ENCODE results near the gene CLSTN1.
"Not testable (repeated sequence)": the region's sequence is repeated elsewhere in the genome, so short reads cannot be mapped to it uniquely, and the experiment has no call there.

The CLSTN1 gene

DNA sequence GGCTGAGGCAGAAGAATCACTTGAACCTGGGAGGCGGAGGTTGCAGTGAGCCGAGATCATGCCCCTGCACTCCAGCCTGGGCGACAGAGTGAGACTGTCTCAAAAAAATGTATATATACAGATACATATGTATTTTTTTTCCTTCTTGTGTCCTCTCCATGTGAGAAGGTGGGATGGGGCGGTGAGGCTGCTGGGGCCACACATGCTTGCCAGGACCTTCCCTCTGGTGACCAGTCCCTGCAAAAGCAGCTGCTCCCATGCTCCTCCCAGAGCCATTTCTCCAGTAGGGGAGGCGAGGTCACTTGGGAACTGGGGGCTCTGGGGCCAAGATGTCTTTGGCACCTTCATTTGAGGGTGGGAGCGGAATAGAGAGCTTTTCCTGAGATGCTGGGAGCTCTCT lies 97.4 kb downstream of the CLSTN1 start:
- no peak for DNase-seq
- intact Hi-C loops (cut with DNase I): no loop called here

DNA sequence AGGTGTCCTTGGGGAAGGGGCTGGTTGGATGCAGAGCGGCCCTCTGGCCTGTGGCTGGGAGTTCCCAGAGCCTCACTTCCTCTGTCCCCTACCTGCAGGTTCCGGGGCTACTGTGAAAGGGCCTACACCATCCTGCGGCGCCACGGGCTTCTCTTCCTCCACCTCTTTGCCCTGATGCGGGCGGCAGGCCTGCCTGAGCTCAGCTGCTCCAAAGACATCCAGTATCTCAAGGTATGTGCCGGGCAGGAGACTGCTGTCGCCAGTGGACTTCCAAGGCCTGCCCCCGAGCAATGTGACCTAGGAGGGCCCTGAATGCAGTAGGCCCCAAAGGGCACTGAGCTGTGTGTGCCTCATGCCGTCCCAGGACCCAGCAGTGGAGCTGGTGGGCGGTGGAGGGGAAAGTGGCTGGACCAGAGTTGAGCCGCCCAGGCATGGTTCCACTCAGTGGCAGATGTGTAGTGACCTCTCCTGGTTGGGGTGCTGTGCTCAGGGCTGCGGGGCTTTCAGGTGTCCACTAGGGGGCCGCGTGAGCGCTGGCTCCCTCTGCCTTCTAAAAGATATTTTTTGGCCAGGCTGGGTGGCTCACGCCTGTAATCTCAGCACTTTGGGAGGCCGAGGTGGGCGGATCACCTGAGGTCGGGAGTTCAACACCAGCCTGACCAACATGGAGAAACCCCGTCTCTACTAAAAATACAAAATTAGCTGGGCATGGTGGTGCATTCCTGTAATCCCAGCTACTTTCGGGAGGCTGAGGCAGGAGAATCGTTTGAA lies 98.9 kb downstream of the CLSTN1 start:
- intact Hi-C loops (cut with DNase I): loop anchor here (5.0 kb wide), 1 partner anchor 142 kb away; no protein-coding TSS in a partner anchor
- DNase-seq: peak in 38 of 42 donors; percentile 16 to 77 (median 50)

DNA sequence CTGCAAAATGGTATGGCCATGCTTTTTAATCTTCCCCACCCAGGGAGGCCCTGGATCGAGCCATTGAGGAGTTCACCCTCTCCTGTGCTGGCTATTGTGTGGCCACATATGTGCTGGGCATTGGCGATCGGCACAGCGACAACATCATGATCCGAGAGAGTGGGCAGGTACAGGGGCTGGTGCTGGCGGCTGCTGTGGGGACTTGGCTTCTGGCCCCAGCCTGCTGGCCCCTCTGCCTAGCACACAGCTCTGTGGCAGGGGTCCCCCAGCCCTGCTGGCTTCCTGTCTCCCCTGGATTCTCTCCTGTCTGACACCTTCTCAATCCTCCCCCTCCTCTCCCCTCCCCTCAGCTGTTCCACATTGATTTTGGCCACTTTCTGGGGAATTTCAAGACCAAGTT lies 99.8 kb downstream of the CLSTN1 start:
- intact Hi-C loops (cut with DNase I): loop anchor here (5.0 kb wide), 1 partner anchor 143 kb away; no protein-coding TSS in a partner anchor

DNA sequence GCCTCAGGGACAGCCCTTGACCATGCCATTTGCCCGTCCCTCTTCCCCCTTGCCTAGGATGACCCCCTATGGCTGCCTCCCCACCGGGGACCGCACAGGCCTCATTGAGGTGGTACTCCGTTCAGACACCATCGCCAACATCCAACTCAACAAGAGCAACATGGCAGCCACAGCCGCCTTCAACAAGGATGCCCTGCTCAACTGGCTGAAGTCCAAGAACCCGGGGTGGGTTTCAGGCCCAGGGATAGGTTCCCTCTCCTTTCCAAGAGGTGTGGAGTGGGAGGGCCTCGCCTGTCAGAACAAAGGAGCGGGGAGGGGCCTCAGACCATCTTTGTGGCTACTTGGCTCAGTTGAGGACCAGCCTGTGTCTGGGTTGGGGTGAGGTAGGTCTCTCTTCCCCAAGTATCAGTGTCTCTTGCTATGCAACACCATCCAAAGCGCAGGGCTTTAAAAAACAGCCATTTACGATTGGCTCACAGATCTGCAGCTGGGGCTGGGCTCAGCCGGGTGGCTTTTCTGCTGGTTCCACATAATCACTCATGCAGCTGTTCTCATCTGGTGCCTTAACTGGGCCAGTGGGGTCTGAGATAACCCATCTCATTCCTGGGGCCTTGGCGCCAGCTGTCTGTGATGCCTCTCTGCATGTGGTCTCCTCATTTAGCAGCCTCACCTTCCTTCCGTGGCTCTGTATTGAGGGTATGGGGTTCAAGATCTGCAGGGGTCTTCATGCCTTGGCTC lies 100.5 kb downstream of the CLSTN1 start:
- no peak for DNase-seq
- intact Hi-C loops (cut with DNase I): loop anchor here (5.0 kb wide), 1 partner anchor 144 kb away; no protein-coding TSS in a partner anchor

More for the DNA sequence above, 99.8 kb downstream of the CLSTN1 start:
- DNase-seq: no peak

DNA sequence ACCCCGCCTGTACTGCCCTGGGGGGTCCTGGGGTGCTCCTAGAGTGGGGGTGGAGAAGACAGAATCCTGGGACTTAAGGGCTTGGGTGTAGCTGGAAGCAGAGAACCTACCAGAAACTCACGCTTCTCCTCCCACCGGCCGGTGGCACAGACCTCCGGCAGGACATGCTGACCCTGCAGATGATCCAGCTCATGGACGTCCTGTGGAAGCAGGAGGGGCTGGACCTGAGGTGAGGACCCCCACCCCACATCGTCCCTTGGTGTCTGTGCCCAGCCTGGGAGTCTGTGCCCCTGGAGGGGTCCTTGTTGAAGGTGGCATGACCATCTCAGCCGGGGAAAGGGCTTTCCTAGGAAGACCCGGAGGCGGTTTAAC lies 101.4 kb downstream of the CLSTN1 start:
- intact Hi-C loops (cut with DNase I): loop anchor here (5.0 kb wide), 1 partner anchor 145 kb away; no protein-coding TSS in a partner anchor
- DNase-seq: no peak

DNA sequence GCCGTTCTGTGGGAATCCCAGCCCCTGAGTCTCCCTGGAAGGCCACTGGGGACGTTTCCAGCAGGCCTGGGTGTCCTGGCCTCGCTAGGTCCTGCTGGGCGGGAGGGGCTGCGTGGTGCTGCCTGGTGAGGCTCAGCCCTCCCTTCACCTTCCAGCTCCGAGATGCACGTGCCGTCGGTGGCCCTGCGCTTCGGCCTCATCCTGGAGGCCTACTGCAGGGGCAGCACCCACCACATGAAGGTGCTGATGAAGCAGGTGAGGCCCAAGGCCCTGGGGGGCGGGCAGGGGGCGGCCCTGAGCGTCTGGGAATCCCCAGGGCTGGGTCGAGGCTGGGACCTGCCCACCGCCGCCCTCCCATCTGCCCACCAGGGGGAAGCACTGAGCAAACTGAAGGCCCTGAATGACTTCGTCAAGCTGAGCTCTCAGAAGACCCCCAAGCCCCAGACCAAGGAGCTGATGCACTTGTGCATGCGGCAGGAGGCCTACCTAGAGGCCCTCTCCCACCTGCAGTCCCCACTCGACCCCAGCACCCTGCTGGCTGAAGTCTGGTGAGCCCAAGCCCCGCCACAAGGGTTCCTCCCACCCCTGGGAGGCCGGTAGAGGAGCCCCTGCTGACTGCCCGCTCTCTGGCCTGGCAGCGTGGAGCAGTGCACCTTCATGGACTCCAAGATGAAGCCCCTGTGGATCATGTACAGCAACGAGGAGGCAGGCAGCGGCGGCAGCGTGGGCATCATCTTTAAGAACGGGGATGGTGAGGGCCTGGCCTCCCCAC lies 102.0 kb downstream of the CLSTN1 start:
- intact Hi-C loops (cut with DNase I): loop anchor here (5.0 kb wide), 1 partner anchor 146 kb away; no protein-coding TSS in a partner anchor
- peak in 27 of 42 donors; percentile 21 to 77 (median 52) for DNase-seq

DNA sequence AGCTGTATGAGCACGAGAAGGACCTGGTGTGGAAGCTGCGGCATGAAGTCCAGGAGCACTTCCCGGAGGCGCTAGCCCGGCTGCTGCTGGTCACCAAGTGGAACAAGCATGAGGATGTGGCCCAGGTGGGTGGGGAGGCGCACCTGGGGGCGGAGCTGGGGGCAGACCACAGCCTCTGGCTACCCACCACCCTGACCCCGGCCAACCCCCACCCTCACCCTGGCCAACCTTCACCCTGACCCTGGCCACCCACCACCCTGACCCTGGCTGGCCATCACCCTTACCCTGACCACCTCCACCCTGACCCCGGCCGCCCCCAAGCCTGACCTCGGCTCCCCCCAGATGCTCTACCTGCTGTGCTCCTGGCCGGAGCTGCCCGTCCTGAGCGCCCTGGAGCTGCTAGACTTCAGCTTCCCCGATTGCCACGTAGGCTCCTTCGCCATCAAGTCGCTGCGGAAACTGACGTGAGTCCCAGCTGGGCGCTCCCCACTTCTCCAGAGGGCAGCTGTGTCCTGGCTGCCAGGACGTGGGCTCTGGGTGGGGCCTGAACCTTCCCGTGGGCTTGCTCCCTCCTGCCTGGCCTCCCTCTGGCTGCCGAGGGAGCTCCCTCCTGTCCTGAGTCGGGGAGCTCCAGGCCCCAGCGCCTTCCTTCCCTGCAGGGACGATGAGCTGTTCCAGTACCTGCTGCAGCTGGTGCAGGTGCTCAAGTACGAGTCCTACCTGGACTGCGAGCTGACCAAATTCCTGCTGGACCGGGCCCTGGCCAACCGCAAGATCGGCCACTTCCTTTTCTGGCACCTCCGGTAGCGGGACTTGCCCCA lies 102.8 kb downstream of the CLSTN1 start:
- DNase-seq: no peak
- intact Hi-C loops (cut with DNase I): loop anchor here (5.0 kb wide), 1 partner anchor 146 kb away; no protein-coding TSS in a partner anchor

DNA sequence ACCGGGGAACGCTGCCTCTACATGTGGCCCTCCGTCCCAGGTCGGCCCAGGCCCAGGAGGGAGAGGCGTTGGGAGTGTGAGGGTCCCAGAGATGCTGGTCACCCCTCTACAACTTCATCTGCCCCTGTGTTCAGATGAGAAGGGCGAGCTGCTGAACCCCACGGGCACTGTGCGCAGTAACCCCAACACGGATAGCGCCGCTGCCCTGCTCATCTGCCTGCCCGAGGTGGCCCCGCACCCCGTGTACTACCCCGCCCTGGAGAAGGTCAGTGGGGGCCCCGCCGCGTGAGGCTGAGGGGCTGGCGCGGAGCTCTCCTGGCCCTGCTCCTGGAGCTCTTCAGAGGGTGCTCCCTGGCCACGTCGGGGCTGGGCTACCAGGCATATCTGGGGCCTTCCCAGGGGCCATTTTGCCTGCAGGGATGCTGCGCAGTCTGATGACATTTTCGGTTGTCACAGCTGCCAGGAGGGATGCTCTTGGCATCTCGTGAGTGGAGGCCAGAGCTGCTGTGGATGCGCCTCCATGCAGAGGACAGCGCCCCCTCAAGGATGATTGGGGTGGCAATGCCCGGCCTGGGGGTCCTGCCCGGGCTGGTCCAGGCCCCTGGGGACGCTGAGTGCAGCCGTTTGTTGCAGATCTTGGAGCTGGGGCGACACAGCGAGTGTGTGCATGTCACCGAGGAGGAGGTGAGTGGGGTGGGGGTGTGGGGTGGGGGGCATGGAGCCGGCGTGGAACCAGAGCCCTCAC lies 103.6 kb downstream of the CLSTN1 start:
- intact Hi-C loops (cut with DNase I): loop anchor here (5.0 kb wide), 1 partner anchor 147 kb away; no protein-coding TSS in a partner anchor
- DNase-seq: no peak

DNA sequence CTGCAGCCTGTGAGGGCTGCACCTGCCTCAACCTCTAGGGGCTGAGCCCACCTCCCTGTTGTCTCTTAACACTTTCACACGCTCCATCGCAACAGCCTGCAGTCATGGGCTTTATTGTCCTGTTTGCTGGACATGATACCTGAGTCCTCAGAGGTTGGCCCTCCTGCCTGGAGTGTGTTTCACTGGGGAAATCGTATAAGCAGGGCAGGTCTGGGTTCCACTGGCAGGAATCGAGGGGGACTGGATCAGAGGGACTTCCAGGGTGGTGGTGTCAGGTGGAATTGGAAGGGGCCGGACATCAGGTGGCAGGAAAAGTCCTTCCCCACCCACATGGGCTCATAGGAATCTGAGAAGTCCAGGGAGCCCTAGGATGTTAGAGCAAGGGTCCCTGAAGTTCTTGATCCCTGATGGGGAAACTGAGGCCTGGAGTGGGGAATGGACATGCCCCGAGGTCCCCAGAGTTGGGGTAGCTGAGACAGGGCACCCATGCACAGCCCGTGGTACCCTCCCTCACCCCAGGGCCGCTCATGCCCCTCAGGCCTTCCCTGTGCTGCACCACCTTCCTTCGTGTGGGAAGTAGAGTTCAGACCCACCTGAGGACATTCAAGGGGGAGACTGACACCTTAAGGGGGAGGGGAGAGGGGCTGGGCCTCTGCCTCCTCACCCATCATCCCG lies 105.6 kb downstream of the CLSTN1 start:
- DNase-seq: no peak
- intact Hi-C loops (cut with DNase I): no loop called here

DNA sequence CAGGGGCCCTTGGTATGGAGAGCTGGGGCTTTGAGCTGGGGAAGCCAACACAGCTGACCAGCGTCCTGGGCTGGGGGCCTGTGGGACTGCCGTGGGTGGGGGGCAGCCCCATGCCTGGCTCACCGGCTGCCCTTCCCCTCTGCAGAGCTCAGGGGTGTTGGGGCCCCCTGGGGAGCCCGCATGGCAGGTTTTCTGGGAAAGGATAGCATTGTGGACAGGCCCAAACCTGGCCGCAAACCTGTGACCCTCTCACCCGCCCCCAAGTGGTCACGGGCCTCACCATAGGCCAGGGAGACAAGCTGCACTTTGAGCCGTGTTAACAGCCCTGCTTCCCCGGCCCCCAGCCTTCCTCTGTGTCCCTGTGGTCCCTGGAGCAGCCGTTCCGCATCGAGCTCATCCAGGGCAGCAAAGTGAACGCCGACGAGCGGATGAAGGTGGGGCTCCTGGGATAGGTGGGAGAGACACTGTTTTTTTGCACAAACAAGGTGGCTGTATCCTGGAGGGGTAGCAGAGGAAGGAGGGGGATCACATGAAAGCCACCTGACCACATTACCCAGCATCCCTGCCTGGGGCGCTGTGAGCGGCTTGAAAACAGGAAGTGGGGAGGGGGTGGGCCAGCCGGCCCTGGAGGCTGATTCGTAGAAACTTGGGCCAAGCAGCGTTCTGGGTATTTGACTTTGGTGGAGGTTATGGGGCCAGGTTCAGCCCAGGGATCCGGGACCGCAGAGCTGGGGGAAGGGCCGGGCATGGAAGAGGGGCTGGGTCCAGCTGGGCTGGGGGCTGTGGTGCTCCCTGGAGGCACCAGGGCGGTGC lies 106.4 kb downstream of the CLSTN1 start:
- DNase-seq: peak in 26 of 42 donors; percentile 16 to 70 (median 46)
- intact Hi-C loops (cut with DNase I): no loop called here

DNA sequence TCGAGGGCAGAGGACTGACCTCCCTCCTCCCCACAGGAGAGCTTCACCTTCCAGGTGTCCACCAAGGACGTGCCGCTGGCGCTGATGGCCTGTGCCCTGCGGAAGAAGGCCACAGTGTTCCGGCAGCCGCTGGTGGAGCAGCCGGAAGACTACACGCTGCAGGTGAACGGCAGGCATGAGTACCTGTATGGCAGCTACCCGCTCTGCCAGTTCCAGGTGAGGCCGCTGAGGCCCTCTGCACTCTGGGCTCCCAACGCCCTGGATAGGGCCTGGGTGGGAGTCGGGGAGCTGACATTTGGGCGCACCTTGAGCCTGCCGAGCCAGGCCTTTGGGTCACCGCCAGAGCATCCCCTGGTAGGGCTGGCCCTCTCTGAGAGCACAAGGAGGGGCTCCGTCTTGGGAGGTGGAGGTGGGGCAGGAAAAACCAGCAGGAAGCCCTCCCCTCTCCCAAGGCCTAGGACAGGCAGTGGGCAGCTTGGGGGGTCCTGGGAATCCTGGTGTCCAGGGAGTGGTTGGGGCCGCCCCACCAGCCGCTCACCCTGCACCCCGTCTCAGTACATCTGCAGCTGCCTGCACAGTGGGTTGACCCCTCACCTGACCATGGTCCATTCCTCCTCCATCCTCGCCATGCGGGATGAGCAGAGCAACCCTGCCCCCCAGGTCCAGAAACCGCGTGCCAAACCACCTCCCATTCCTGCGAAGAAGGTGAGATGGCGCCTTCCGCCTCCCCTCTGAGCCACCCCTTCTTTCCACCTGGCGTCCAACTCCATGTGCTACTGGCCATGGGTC lies 107.2 kb downstream of the CLSTN1 start:
- no peak for DNase-seq

DNA sequence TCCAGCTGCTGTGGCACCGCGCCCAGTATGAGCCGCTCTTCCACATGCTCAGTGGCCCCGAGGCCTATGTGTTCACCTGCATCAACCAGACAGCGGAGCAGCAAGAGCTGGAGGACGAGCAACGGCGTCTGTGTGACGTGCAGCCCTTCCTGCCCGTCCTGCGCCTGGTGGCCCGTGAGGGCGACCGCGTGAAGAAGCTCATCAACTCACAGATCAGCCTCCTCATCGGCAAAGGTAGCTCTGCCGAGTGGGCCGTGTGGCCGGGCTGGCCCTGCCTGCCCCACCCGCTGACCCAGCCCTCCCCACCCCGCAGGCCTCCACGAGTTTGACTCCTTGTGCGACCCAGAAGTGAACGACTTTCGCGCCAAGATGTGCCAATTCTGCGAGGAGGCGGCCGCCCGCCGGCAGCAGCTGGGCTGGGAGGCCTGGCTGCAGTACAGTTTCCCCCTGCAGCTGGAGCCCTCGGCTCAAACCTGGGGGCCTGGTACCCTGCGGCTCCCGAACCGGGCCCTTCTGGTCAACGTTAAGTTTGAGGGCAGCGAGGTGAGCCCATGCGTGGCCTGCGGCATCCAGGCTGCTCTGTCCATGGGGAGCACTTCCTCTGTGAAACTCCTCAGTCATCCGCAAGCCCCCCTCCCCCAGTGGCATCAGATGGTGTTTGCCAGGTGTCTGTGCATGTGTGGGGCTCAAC lies 108.1 kb downstream of the CLSTN1 start:
- intact Hi-C loops (cut with DNase I): no loop called here
- DNase-seq: no peak

More for the DNA sequence above, 107.2 kb downstream of the CLSTN1 start:
- intact Hi-C loops (cut with DNase I): no loop called here

DNA sequence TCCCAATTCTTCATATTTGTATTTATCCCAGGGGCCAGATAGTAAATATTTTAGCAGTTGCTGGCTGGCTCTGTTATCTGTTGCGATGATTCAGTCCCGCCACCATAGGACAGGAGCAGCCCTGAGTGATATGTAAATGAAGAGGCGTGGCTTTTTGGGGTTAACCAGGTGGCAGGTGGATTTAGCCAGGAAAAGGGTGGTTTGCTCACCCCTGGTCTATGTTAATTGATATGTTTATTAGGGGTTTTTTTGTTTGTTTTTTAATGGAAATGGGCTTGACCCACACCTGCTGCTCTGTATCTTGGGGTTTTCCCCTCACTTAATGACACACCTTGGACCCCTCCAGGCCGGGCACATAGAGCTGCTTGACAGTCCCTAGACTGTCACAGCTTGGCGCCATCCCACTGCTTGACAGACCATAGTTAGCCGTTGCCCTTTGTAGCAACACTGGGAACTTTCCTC lies 109.5 kb downstream of the CLSTN1 start:
- no peak for DNase-seq
- intact Hi-C loops (cut with DNase I): no loop called here

DNA sequence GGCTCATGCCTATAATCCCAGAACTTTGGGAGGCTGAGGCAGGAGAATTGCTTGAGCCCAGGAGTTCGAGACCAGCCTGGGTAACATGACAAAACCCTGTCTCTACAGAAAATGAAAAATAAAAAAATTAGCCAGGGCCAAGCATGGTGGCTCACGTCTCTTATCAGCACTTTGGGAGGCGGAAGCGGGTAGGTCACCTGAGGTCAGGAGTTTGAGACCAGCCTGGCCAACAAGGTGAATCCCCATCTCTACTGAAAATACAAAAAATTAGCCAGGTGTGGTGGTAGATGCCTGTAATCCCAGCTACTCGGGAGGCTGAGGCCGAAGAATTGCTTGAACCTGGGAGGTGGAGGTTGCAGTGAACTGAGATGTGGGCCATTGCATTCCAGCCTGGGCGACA lies 111.0 kb downstream of the CLSTN1 start:
- DNase-seq; intact Hi-C loops (cut with DNase I): not testable (repeated sequence)

DNA sequence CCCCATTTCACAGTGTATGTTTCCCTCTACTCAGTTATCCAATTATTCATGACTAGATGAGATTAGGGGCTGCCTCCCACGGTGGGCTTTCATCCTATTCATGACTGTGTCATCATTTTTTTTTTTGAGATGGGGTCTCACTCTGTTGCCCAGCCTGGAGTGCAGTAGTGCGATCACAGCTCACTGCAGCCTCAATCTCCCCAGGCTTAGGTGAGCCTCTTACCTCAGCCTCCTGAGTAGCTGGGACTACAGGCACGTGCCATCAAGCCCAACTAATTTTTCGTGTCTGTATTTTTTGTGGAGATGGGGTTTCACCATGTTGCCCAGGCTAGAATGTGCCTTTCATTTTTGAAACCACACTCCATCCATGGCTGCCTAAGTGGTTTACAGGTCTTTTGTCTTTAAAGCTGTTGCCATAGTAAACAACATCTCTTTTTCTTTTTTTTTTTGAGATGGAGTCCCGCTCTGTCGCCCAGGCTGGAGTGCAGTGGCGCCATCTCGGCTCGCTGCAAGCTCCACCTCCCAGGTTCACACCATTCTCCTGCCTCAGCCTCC lies 112.2 kb downstream of the CLSTN1 start:
- no peak for DNase-seq
- intact Hi-C loops (cut with DNase I): no loop called here

All from head of caudate nucleus (tissue), 42 donors.